Loucy (cell line): ENCODE measurements around the gene SCFD1.

Source experiments
- H2AFZ ChIP-seq: fragments of 200-600 bp; sonication (generic); 2 replicates; pipeline ENCODE4 v1.6.0; 2016; ENCODE audit warnings: antibody characterized with exemption, mild to moderate bottlenecking, low read length, moderate library complexity
- H3F3A ChIP-seq: fragments of 200-600 bp; 2 replicates; pipeline ENCODE4 v1.6.0; 2016; ENCODE audit warnings: antibody characterized with exemption, low read depth, mild to moderate bottlenecking
- H3K27me3 ChIP-seq: fragments of 200-600 bp; sonication (generic); 2 replicates; pipeline ENCODE4 v1.6.1; 2014; ENCODE audit warnings: low read length, mild to moderate bottlenecking; ENCODE audit not compliant: insufficient read depth, poor library complexity, severe bottlenecking
- H3K36me3 ChIP-seq: fragments of 200-600 bp; sonication (generic); 2 replicates; pipeline ENCODE4 v1.6.1; 2016; ENCODE audit warnings: low read length; ENCODE audit not compliant: insufficient read depth
- H3K4me1 ChIP-seq: fragments of 200-600 bp; sonication (generic); 2 replicates; pipeline ENCODE4 v1.5.1; 2014; ENCODE audit warnings: low read length, mild to moderate bottlenecking; ENCODE audit not compliant: insufficient read depth, poor library complexity, severe bottlenecking
- H3K4me2 ChIP-seq: fragments of 200-600 bp; sonication (generic); 2 replicates; pipeline ENCODE4 v1.6.0; 2014; ENCODE audit warnings: antibody characterized with exemption, low read length, low read depth, mild to moderate bottlenecking; ENCODE audit not compliant: poor library complexity, severe bottlenecking
- H3K4me3 ChIP-seq: fragments of 200-600 bp; sonication (generic); 2 replicates; pipeline ENCODE4 v1.5.1; 2014; ENCODE audit warnings: low read length, mild to moderate bottlenecking, mixed read lengths; ENCODE audit not compliant: poor library complexity, severe bottlenecking
- H3K79me2 ChIP-seq: fragments of 200-600 bp; sonication (generic); 2 replicates; pipeline ENCODE4 v1.6.1; 2014; ENCODE audit warnings: low read length; ENCODE audit not compliant: insufficient read depth
- H3K9ac ChIP-seq: fragments of 200-600 bp; sonication (generic); 2 replicates; pipeline ENCODE4 v1.6.0; 2014; ENCODE audit warnings: mild to moderate bottlenecking, low read depth, low read length, moderate library complexity; ENCODE audit not compliant: poor library complexity, severe bottlenecking
- H3K9me2 ChIP-seq: fragments of 200-600 bp; sonication (generic); replicated peaks from 2 replicates; pipeline ENCODE4 v1.6.1; 2016; ENCODE audit warnings: low read depth, low read length, mixed read lengths
- H3K9me3 ChIP-seq: fragments of 200-600 bp; sonication (generic); 2 replicates; pipeline ENCODE4 v1.6.1; 2014; ENCODE audit warnings: mild to moderate bottlenecking, antibody characterized with exemption, low read length, low read depth; ENCODE audit not compliant: insufficient read depth
- H4K20me1 ChIP-seq: fragments of 200-600 bp; sonication (generic); 2 replicates; pipeline ENCODE4 v1.6.0; 2014; ENCODE audit warnings: antibody characterized with exemption, low read length, mild to moderate bottlenecking; ENCODE audit not compliant: insufficient read depth, poor library complexity, severe bottlenecking
- EZH2phosphoT487 ChIP-seq: fragments of 200-600 bp; IDR thresholded peaks from 2 replicates; pipeline ENCODE4 v1.6.1; 2018; ENCODE audit warnings: antibody characterized with exemption, mild to moderate bottlenecking, moderate library complexity, borderline replicate concordance
- TF ChIP-seq, protein P1 (sequence below): fragments of 200-600 bp; sonication (generic); conservative IDR thresholded peaks from 2 replicates; pipeline ENCODE4 v1.5.1; 2014; ENCODE audit warnings: mild to moderate bottlenecking, antibody characterized with exemption, low read length

Gene SCFD1

DNA sequence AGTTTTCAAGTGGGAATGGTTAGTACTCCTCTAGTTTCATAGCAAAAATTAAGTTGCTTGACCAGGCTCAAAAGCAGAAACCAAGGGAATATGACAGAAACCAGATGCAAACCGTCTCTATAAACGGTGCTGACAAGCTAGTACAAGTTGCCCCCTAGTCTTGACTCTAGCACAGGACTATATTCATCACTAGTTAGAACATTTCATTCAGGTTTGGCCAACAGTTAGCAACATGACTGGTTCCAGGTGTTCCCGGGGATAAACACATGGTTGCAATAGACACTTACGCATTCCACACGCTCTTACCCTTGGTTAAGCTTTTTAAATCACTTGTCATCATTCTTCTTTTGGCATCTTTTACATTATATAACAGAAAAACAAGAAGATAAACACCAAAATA is 103.6 kb downstream of the SCFD1 start:
- no peaks in the 10 kb centered on the region for H3F3A ChIP-seq
- no peaks in the 10 kb centered on the region for H3K27me3 ChIP-seq
- H4K20me1 ChIP-seq: no peaks in the 10 kb centered on the region
- H3K36me3 ChIP-seq: peaks cover 19% of the 10 kb centered on the region; the same call in 1 of the 2 replicates
- H2AFZ ChIP-seq: no peak overlapping the region
- no peaks in the 10 kb centered on the region for H3K79me2 ChIP-seq
- no peaks in the 10 kb centered on the region for H3K9me2 ChIP-seq
- no peak overlapping the region for H3K4me3 ChIP-seq
- no peak overlapping the region for H3K9ac ChIP-seq
- no peaks in the 10 kb centered on the region for H3K9me3 ChIP-seq
- H3K4me2 ChIP-seq: no peak overlapping the region
- TF ChIP-seq EZH2phosphoT487: no peak
- TF ChIP-seq, protein P1, sequence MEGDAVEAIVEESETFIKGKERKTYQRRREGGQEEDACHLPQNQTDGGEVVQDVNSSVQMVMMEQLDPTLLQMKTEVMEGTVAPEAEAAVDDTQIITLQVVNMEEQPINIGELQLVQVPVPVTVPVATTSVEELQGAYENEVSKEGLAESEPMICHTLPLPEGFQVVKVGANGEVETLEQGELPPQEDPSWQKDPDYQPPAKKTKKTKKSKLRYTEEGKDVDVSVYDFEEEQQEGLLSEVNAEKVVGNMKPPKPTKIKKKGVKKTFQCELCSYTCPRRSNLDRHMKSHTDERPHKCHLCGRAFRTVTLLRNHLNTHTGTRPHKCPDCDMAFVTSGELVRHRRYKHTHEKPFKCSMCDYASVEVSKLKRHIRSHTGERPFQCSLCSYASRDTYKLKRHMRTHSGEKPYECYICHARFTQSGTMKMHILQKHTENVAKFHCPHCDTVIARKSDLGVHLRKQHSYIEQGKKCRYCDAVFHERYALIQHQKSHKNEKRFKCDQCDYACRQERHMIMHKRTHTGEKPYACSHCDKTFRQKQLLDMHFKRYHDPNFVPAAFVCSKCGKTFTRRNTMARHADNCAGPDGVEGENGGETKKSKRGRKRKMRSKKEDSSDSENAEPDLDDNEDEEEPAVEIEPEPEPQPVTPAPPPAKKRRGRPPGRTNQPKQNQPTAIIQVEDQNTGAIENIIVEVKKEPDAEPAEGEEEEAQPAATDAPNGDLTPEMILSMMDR: no peak
- H3K4me1 ChIP-seq: peaks cover 11% of the 10 kb centered on the region

DNA sequence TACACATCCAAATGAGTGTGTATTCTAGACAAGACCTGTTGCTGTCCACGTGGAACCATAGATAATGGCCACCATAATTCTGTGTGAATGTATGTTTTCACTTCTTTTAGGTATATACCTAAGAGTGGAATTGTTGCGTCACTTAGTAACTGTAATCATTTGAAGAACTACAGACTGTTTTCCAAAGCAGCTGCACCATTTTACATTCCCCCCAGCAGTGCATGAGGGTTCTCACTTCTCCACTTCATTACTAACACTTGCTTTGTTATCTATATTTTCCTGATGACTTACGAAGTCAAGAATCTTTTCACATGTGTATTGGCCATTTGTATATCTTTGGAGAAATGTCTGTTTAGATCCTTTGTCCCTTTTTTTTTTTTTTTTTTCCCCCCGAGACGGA is 106.4 kb downstream of the SCFD1 start:
- no peak overlapping the region for H3K4me3 ChIP-seq
- no peak overlapping the region for H2AFZ ChIP-seq
- H3K4me2 ChIP-seq: no peak overlapping the region
- no peak for TF ChIP-seq EZH2phosphoT487
- TF ChIP-seq, protein P1: no peak
- no peak overlapping the region for H3K9ac ChIP-seq
- no peaks in the 10 kb centered on the region for H3K9me3 ChIP-seq
- H3K79me2 ChIP-seq: no peaks in the 10 kb centered on the region
- peaks cover 22% of the 10 kb centered on the region; the same call in 1 of the 2 replicates for H3K36me3 ChIP-seq
- H3K4me1 ChIP-seq: peaks cover 4% of the 10 kb centered on the region
- H3F3A ChIP-seq: no peaks in the 10 kb centered on the region
- no peaks in the 10 kb centered on the region for H4K20me1 ChIP-seq
- H3K9me2 ChIP-seq: no peaks in the 10 kb centered on the region
- no peaks in the 10 kb centered on the region for H3K27me3 ChIP-seq

DNA sequence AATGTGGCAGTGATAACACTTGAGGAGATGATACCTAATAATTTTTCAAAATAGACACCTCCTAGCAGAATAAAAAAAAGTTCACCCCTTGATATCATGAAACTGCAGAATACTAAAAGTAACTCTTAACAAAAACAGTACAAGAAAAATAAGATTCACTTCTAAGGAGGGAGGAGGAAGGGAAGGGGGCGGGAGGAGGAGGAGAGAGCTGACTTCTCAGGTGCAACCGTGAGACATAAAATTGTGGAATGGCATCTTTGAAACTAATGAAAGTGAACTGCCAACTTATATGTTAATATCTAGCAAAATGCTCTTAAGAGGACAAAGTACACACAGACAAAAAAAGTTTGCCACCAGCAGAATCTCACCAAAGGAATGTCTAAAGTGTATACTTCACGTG is 115.8 kb downstream of the SCFD1 start:
- H3F3A ChIP-seq: no peaks in the 10 kb centered on the region
- no peaks in the 10 kb centered on the region for H4K20me1 ChIP-seq
- no peaks in the 10 kb centered on the region for H3K9me2 ChIP-seq
- H3K4me2 ChIP-seq: no peak overlapping the region
- H3K4me1 ChIP-seq: peaks cover 4% of the 10 kb centered on the region
- H3K36me3 ChIP-seq: peaks cover 35% of the 10 kb centered on the region; the same call in 1 of the 2 replicates
- H3K27me3 ChIP-seq: no peaks in the 10 kb centered on the region
- no peaks in the 10 kb centered on the region for H3K9me3 ChIP-seq
- no peak overlapping the region for H2AFZ ChIP-seq
- H3K4me3 ChIP-seq: no peak overlapping the region
- TF ChIP-seq EZH2phosphoT487: no peak
- TF ChIP-seq, protein P1: no peak
- no peaks in the 10 kb centered on the region for H3K79me2 ChIP-seq
- H3K9ac ChIP-seq: no peak overlapping the region
